ENCODE measurements around the gene COMMD7. TPM values are rescaled to one million over a fixed set of nuclear protein-coding genes. Genes with fewer than 3 reads are reported as not detected.

Gene COMMD7
- total RNA-seq, 1 donor, result 49.3 TPM

- no peak for DNase-seq (ENCODE audit: low read depth)
- no peak for TF ChIP-seq CTCF (IDR thresholded peaks at IDR 0.05; ENCODE audit: insufficient read depth, low read length)
- H3K4me3 ChIP-seq (ENCODE audit: low read depth, low read length), result no peak overlapping the region
Observed at GRCh38 chr20:32786059-32786760, 42.9 kb upstream of the COMMD7 start.

- no peak for TF ChIP-seq CTCF (IDR thresholded peaks at IDR 0.05; ENCODE audit: insufficient read depth, low read length)
Observed at GRCh38 chr20:32784369-32785080, 41.3 kb upstream of the COMMD7 start.

GRCh38 chr20:32780749-32781655 is 37.7 kb upstream of the COMMD7 start:
- no peak for DNase-seq (ENCODE audit: low read depth)
- no peak for TF ChIP-seq CTCF (IDR thresholded peaks at IDR 0.05; ENCODE audit: insufficient read depth, low read length)
- no peak overlapping the region for H3K4me3 ChIP-seq (ENCODE audit: low read depth, low read length)

More at GRCh38 chr20:32784369-32785080, 41.3 kb upstream of the COMMD7 start:
- DNase-seq (ENCODE audit: low read depth), result no peak
- no peak overlapping the region for H3K4me3 ChIP-seq (ENCODE audit: low read depth, low read length)

- TF ChIP-seq CTCF (IDR thresholded peaks at IDR 0.05; ENCODE audit: insufficient read depth, low read length), result no peak
- no peak for DNase-seq (ENCODE audit: low read depth)
- H3K4me3 ChIP-seq (ENCODE audit: low read depth, low read length), result no peak overlapping the region
Observed at GRCh38 chr20:32780278-32780677, 37.0 kb upstream of the COMMD7 start.

GRCh38 chr20:32779500-32780211 is 36.4 kb upstream of the COMMD7 start:
- no peak for DNase-seq (ENCODE audit: low read depth)
- H3K4me3 ChIP-seq (ENCODE audit: low read depth, low read length), result no peak overlapping the region
- TF ChIP-seq CTCF (IDR thresholded peaks at IDR 0.05; ENCODE audit: insufficient read depth, low read length), result no peak
